ENCODE results near the gene IGSF21.

- no peak for TF ChIP-seq RAD21 (IDR thresholded peaks at IDR 0.05)
- TF ChIP-seq, protein P1, sequence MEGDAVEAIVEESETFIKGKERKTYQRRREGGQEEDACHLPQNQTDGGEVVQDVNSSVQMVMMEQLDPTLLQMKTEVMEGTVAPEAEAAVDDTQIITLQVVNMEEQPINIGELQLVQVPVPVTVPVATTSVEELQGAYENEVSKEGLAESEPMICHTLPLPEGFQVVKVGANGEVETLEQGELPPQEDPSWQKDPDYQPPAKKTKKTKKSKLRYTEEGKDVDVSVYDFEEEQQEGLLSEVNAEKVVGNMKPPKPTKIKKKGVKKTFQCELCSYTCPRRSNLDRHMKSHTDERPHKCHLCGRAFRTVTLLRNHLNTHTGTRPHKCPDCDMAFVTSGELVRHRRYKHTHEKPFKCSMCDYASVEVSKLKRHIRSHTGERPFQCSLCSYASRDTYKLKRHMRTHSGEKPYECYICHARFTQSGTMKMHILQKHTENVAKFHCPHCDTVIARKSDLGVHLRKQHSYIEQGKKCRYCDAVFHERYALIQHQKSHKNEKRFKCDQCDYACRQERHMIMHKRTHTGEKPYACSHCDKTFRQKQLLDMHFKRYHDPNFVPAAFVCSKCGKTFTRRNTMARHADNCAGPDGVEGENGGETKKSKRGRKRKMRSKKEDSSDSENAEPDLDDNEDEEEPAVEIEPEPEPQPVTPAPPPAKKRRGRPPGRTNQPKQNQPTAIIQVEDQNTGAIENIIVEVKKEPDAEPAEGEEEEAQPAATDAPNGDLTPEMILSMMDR (IDR thresholded peaks at IDR 0.05; ENCODE audit: low read depth, low read length, missing input control): no peak
- no peak for TF ChIP-seq TAF1 (conservative IDR thresholded peaks at IDR 0.05)
- TF ChIP-seq, protein P2, sequence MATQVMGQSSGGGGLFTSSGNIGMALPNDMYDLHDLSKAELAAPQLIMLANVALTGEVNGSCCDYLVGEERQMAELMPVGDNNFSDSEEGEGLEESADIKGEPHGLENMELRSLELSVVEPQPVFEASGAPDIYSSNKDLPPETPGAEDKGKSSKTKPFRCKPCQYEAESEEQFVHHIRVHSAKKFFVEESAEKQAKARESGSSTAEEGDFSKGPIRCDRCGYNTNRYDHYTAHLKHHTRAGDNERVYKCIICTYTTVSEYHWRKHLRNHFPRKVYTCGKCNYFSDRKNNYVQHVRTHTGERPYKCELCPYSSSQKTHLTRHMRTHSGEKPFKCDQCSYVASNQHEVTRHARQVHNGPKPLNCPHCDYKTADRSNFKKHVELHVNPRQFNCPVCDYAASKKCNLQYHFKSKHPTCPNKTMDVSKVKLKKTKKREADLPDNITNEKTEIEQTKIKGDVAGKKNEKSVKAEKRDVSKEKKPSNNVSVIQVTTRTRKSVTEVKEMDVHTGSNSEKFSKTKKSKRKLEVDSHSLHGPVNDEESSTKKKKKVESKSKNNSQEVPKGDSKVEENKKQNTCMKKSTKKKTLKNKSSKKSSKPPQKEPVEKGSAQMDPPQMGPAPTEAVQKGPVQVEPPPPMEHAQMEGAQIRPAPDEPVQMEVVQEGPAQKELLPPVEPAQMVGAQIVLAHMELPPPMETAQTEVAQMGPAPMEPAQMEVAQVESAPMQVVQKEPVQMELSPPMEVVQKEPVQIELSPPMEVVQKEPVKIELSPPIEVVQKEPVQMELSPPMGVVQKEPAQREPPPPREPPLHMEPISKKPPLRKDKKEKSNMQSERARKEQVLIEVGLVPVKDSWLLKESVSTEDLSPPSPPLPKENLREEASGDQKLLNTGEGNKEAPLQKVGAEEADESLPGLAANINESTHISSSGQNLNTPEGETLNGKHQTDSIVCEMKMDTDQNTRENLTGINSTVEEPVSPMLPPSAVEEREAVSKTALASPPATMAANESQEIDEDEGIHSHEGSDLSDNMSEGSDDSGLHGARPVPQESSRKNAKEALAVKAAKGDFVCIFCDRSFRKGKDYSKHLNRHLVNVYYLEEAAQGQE (IDR thresholded peaks at IDR 0.05): no peak
- TF ChIP-seq EGR1 (IDR thresholded peaks at IDR 0.05; ENCODE audit: low read depth in 2 of 2): no peak
- TF ChIP-seq MAX (IDR thresholded peaks at IDR 0.05): no peak
- no peak for TF ChIP-seq ATF3 (IDR thresholded peaks at IDR 0.05)
- no peak for TF ChIP-seq JUND (IDR thresholded peaks at IDR 0.05)
These were observed 184.9 kb downstream of the IGSF21 start for GRCh38 chr1:18292531-18292930.

Data from liver (tissue), 3 donors.